ENCODE data around the gene KRTAP5-5.

The KRTAP5-5 gene

DNA sequence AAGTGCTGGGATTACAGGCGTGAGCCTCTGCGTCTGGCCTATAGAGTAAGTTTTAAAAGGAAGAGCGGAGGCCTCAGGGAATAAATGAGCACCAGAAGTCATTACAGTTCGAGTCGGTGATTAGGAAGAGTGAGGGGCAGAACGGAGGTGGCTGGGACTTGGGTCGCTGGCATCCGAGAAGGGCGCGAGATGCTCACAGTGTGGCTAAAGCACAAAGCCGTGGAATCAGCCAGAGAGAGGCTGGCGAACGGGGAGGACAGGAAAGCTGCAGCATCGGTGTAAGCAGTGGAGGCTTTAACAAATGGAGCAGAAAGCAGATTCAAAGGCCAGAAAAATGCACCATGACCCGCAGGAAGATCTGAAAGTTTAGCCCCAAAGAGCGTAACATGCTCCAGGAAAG lies 5.0 kb upstream of the KRTAP5-5 start:
- Mint-ChIP-seq H3K27me3 (peaks cover 43% of the 10 kb centered on the region), H3K36me3 (ENCODE audit: low read depth) (no peaks in the 10 kb centered on the region), H3K27ac (no peak overlapping the region), H3K4me3 (no peak overlapping the region), H3K4me1 (ENCODE audit: low read depth) (peaks cover under 1% of the 10 kb centered on the region), H3K9me3 (no peaks in the 10 kb centered on the region)
- intact Hi-C loops (cut with micrococcal nuclease): no loop called here

- Mint-ChIP-seq H3K9me3 (no peaks in the 10 kb centered on the region), H3K4me1 (ENCODE audit: low read depth) (no peaks in the 10 kb centered on the region), H3K36me3 (ENCODE audit: low read depth) (no peaks in the 10 kb centered on the region), H3K27me3 (peaks cover 47% of the 10 kb centered on the region), H3K27ac (no peak overlapping the region), H3K4me3 (no peak overlapping the region)
- intact Hi-C loops (cut with micrococcal nuclease): no loop called here
Observed at GRCh38 chr11:1625541-1625940, 4.0 kb upstream of the KRTAP5-5 start.

GRCh38 chr11:1628506-1629325 lies 859 bp upstream of the KRTAP5-5 start:
- H3K36me3 Mint-ChIP-seq (ENCODE audit: low read depth): no peaks in the 10 kb centered on the region
- no peaks in the 10 kb centered on the region for H3K4me1 Mint-ChIP-seq (ENCODE audit: low read depth)
- H3K4me3 Mint-ChIP-seq: no peak overlapping the region
- no peak overlapping the region for H3K27ac Mint-ChIP-seq
- intact Hi-C loops (cut with micrococcal nuclease): no loop called here
- H3K9me3 Mint-ChIP-seq: no peaks in the 10 kb centered on the region
- H3K27me3 Mint-ChIP-seq: peaks cover 56% of the 10 kb centered on the region

DNA sequence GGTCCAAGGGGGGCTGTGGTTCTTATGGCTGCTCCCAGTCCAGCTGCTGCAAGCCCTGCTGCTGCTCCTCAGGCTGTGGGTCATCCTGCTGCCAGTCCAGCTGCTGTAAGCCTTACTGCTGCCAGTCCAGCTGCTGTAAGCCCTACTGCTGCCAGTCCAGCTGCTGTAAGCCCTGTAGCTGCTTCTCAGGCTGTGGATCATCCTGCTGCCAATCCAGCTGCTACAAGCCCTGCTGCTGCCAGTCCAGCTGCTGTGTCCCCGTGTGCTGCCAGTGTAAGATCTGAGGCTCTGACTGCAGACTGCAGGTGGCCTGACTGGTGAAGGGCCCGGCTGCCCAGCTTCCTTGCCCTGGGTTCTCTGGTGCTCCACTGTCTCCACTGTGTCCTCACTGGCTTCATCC lies 696 bp downstream of the KRTAP5-5 start:
- no peaks in the 10 kb centered on the region for H3K9me3 Mint-ChIP-seq
- H3K27me3 Mint-ChIP-seq: peaks cover 59% of the 10 kb centered on the region
- H3K4me3 Mint-ChIP-seq: no peak overlapping the region
- H3K36me3 Mint-ChIP-seq (ENCODE audit: low read depth): no peaks in the 10 kb centered on the region
- no peak overlapping the region for H3K27ac Mint-ChIP-seq
- intact Hi-C loops (cut with micrococcal nuclease): no loop called here
- no peaks in the 10 kb centered on the region for H3K4me1 Mint-ChIP-seq (ENCODE audit: low read depth)

- H3K27me3 Mint-ChIP-seq: peaks cover 55% of the 10 kb centered on the region
- H3K4me1 Mint-ChIP-seq (ENCODE audit: low read depth): no peaks in the 10 kb centered on the region
- H3K4me3 Mint-ChIP-seq: no peak overlapping the region
- intact Hi-C loops (cut with micrococcal nuclease): no loop called here
- no peaks in the 10 kb centered on the region for H3K36me3 Mint-ChIP-seq (ENCODE audit: low read depth)
- no peak overlapping the region for H3K27ac Mint-ChIP-seq
- no peaks in the 10 kb centered on the region for H3K9me3 Mint-ChIP-seq
Observed at GRCh38 chr11:1631066-1631568, 1.5 kb downstream of the KRTAP5-5 start.

DNA sequence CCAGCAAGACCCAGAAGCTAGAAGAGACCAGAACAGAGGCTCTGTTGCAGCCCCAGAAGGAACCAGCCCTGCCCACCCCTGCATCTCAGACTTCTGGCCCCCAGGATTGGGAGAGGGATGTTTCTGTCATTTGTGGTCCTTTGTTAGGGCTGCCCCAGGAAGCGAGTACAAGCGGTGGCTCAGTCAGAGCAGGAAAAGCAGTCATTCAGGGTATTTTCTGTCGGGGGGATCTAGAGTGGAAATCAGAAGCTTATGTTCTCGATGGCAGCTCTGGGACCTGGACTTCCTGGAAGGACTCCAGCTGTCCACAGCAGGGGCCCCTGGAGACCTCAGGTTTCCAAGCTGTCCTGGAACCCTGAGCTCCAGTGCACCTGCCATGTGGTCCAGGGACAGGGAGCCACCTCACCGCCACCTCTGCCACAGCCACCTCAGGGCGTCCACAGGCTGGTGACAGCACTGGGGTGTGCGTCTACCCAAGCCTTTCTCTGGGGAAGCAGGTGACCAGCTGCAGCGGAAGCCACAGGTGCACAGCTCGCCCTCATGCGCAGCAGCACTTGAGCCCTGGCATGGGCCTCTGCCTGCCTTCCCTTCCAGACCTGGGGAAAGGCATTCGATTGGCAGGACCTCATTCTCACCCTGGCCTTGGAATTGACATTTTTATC lies 2.6 kb downstream of the KRTAP5-5 start:
- H3K27ac Mint-ChIP-seq: no peak overlapping the region
- H3K27me3 Mint-ChIP-seq: peaks cover 48% of the 10 kb centered on the region
- intact Hi-C loops (cut with micrococcal nuclease): no loop called here
- H3K4me1 Mint-ChIP-seq (ENCODE audit: low read depth): no peaks in the 10 kb centered on the region
- no peaks in the 10 kb centered on the region for H3K9me3 Mint-ChIP-seq
- no peak overlapping the region for H3K4me3 Mint-ChIP-seq
- H3K36me3 Mint-ChIP-seq (ENCODE audit: low read depth): no peaks in the 10 kb centered on the region

DNA sequence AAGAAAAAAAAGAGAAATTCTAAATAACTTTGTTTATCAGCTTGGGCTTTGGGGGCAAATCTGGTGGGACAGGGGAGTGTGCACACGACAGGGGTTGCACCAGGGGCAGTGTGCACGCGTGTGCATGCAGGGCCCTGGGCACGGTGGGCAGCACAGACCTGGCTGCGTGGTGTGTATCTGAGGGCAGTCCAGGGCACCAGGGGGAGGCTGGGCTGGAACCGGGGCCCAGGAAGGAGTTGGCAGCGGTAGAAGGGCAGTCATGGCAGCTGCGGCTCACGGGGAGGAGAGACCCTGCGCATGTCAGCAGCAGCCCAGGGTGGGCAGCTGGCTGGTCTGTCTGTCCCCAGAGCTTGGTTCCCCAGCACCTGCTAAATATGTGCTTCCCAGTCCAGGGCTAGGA lies 4.3 kb downstream of the KRTAP5-5 start:
- H3K27ac Mint-ChIP-seq: no peak overlapping the region
- no peaks in the 10 kb centered on the region for H3K9me3 Mint-ChIP-seq
- H3K4me3 Mint-ChIP-seq: no peak overlapping the region

DNA sequence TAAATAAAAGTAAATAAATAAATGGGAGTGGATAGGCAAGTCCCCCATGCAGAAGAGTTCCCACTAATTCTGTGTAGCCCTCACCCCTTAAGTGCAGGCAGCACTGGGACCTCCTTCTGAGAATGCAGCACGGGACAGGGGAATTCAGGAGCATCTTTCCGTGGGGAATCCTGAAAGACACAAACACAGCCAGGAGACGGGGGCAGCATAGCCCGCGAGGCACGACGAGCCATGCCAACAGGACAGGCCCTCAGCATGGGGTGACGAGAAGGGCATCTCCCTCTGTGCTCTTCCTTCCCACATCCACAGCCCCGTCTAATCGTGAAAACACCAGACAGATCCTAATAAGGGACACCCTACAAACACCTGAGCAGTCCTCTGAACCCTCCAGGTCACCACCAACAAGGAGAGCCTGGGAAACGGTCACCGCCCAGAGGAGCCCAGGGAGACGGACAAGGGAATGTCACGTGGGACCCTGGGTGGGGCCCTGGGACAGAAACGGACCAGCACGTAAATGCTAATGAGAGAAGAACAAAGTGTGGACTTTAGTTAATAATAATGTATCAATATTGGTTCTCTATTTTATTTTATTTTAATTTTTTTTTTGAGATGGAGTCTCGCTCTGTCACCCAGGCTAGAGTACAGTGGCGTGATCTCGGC lies 6.8 kb downstream of the KRTAP5-5 start:
- H3K27me3 Mint-ChIP-seq: peaks cover 51% of the 10 kb centered on the region
- H3K4me3 Mint-ChIP-seq: no peak overlapping the region
- H3K27ac Mint-ChIP-seq: no peak overlapping the region
- H3K36me3 Mint-ChIP-seq (ENCODE audit: low read depth): no peaks in the 10 kb centered on the region
- H3K9me3 Mint-ChIP-seq: no peaks in the 10 kb centered on the region
- intact Hi-C loops (cut with micrococcal nuclease): no loop called here
- no peaks in the 10 kb centered on the region for H3K4me1 Mint-ChIP-seq (ENCODE audit: low read depth)

More for the DNA sequence above, 4.3 kb downstream of the KRTAP5-5 start:
- intact Hi-C loops (cut with micrococcal nuclease): no loop called here
- H3K4me1 Mint-ChIP-seq (ENCODE audit: low read depth): no peaks in the 10 kb centered on the region
- H3K36me3 Mint-ChIP-seq (ENCODE audit: low read depth): no peaks in the 10 kb centered on the region
- H3K27me3 Mint-ChIP-seq: peaks cover 49% of the 10 kb centered on the region

DNA sequence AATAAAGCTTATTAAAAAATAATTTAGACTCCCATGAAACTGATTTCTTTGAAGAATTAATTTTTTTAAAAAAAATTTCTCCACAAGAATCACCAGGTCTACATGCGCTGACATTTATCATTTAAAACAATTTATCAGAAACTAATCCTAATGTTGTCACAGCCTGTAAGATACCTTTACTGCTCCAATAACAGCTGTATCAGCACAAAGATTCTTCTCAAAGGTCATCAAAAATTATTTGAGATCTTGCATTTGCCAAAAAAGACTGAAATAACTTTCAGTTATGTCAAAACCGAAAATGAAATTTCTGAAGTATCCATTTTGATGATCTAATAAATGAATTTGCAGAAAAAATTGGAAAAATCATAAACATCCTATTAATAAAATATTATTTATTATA lies 8.1 kb downstream of the KRTAP5-5 start:
- no peaks in the 10 kb centered on the region for H3K9me3 Mint-ChIP-seq
- H3K4me3 Mint-ChIP-seq: no peak overlapping the region
- H3K27me3 Mint-ChIP-seq: peaks cover 46% of the 10 kb centered on the region
- H3K27ac Mint-ChIP-seq: no peak overlapping the region
- no peaks in the 10 kb centered on the region for H3K36me3 Mint-ChIP-seq (ENCODE audit: low read depth)
- no peaks in the 10 kb centered on the region for H3K4me1 Mint-ChIP-seq (ENCODE audit: low read depth)
- intact Hi-C loops (cut with micrococcal nuclease): no loop called here

- Mint-ChIP-seq H3K27ac (no peak overlapping the region), H3K4me1 (ENCODE audit: low read depth) (no peaks in the 10 kb centered on the region), H3K4me3 (no peak overlapping the region), H3K36me3 (ENCODE audit: low read depth) (no peaks in the 10 kb centered on the region), H3K9me3 (no peaks in the 10 kb centered on the region), H3K27me3 (peaks cover 42% of the 10 kb centered on the region)
- intact Hi-C loops (cut with micrococcal nuclease): no loop called here
Observed at GRCh38 chr11:1638344-1638743, 8.8 kb downstream of the KRTAP5-5 start.

DNA sequence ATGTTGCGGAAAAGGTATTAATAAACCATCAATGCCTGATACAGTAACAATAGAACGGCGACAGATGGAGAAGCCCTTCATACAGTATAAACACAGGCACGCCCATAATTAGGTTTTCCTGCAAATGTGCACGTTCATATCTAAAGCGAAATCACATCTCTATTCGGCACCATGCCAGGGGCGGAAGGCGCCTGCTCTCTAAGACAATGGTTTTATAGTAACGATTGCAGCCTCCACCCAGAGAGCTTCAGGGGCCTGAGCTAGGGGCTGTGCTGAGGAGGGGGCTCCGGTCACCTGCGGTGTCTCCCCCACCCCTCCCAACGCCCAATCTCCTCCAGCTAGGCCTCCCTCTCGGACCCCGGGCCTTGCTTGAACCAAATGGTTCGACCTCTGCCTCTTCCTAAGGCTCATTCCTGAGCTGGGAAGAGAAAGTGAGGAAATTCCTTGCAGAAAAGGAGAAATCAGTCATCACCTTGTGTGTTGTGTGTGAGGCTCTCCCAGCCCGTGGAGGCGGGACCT lies 9.6 kb downstream of the KRTAP5-5 start:
- no peaks in the 10 kb centered on the region for H3K4me1 Mint-ChIP-seq (ENCODE audit: low read depth)
- H3K27ac Mint-ChIP-seq: no peak overlapping the region
- H3K4me3 Mint-ChIP-seq: no peak overlapping the region
- intact Hi-C loops (cut with micrococcal nuclease): no loop called here
- peaks cover 38% of the 10 kb centered on the region for H3K27me3 Mint-ChIP-seq
- H3K9me3 Mint-ChIP-seq: no peaks in the 10 kb centered on the region
- H3K36me3 Mint-ChIP-seq (ENCODE audit: low read depth): no peaks in the 10 kb centered on the region

DNA sequence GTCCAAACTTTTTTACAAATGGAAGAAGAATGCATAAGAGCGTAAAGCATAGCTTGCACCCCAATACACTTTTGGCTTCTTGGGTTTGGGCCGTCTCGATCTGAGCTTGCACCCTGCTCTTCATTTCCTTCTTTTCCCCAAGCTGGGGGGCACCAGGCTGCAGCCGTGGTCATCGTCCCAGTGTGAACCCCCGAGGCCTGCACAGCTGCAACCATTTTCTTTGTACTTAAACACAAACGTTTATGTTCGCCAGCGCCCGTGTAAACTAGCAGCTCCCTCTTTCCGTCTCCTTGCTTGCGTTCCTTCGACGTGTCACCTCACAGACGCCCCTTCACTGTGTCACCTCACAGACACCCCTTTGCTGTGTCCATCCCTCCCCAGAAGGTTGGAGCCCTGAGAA lies 10.1 kb downstream of the KRTAP5-5 start:
- no peaks in the 10 kb centered on the region for H3K36me3 Mint-ChIP-seq (ENCODE audit: low read depth)
- H3K9me3 Mint-ChIP-seq: no peaks in the 10 kb centered on the region
- no peaks in the 10 kb centered on the region for H3K4me1 Mint-ChIP-seq (ENCODE audit: low read depth)
- peaks cover 40% of the 10 kb centered on the region for H3K27me3 Mint-ChIP-seq
- intact Hi-C loops (cut with micrococcal nuclease): no loop called here
- no peak overlapping the region for H3K27ac Mint-ChIP-seq
- H3K4me3 Mint-ChIP-seq: no peak overlapping the region

DNA sequence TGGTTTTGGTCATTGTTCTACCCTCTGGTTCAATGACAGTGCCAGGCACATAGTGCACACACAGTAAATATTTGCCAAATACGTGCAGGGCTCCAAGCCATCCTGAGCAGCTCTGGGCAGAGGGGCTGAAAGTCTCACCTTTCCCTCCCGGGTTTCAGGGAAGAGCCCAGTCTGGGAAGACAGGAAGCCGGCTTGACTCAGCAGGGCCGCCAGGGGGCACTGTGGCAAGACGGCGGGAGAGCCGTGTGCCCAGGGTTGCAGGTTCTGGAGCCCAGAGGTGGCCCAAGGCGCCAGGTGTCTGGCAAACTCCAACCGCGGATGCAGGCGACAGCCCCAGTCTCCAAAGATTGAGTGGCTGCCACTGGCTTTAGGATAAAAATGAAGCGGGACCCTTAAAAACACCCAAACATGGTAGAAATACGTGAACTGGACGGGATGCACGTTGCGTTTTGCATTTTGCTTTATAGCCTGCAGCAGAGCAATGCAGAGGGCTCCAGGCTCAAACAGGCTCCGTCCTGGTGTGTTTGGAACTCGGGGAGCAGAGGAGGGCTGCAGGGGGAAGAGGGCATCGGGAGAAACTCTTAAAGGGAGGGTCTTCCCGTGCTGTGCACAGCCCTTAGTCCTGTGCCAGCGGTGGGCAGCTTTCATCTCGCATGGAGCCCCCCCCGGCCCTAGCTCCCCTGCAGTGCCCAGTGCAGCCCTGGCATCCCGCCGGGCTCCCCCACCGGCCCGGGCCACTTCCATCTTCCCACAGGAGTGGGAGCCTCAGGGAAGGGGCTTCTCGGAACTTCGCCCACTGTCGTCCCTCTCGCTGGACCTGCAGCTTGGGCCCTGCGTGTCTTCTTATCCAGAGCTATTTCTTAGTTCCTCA lies 10.7 kb downstream of the KRTAP5-5 start:
- no peaks in the 10 kb centered on the region for H3K36me3 Mint-ChIP-seq (ENCODE audit: low read depth)
- peaks cover 40% of the 10 kb centered on the region for H3K27me3 Mint-ChIP-seq
- intact Hi-C loops (cut with micrococcal nuclease): no loop called here
- H3K4me1 Mint-ChIP-seq (ENCODE audit: low read depth): no peaks in the 10 kb centered on the region
- H3K27ac Mint-ChIP-seq: no peak overlapping the region
- no peaks in the 10 kb centered on the region for H3K9me3 Mint-ChIP-seq
- H3K4me3 Mint-ChIP-seq: no peak overlapping the region
